Measurements from ENCODE around the gene CHST13. TPM values are rescaled to one million over a fixed set of nuclear protein-coding genes. Genes with fewer than 3 reads are reported as not detected.

Gene CHST13
- total RNA-seq, 4 donors from 2014 or later: 2.8 to 2.9 TPM; not detected in 2

GRCh38 chr3:126481808-126482502 is 42.0 kb upstream of the CHST13 start:
- Histone ChIP-seq H3K9me3 (no peaks in the 10 kb centered on the region), H3K27ac (no peak overlapping the region), H3K27me3 (no peaks in the 10 kb centered on the region), H3K36me3 (no peaks in the 10 kb centered on the region), H3K4me3 (no peak overlapping the region), H3K4me1 (peaks cover 0 to 6% (median 0%) of the 10 kb centered on the region in 4 donors)
- TF ChIP-seq POLR2A (IDR thresholded peaks at IDR 0.05) (no peak), CTCF (IDR thresholded peaks at IDR 0.05) (no peak)
- peak in 2 of 3 donors; percentile 74 to 83 for DNase-seq

- H3K4me3 ChIP-seq: no peak overlapping the region
- TF ChIP-seq POLR2A (IDR thresholded peaks at IDR 0.05) (no peak), CTCF (IDR thresholded peaks at IDR 0.05) (no peak)
Observed at GRCh38 chr3:126482503-126483255, 41.3 kb upstream of the CHST13 start.

GRCh38 chr3:126483321-126483761 is 40.6 kb upstream of the CHST13 start:
- H3K36me3 ChIP-seq: no peaks in the 10 kb centered on the region
- no peaks in the 10 kb centered on the region for H3K27me3 ChIP-seq
- TF ChIP-seq POLR2A (IDR thresholded peaks at IDR 0.05) (no peak), CTCF (IDR thresholded peaks at IDR 0.05) (no peak)
- DNase-seq: no peak
- H3K9me3 ChIP-seq: no peaks in the 10 kb centered on the region
- peaks cover 0 to 4% (median 0%) of the 10 kb centered on the region in 4 donors for H3K4me1 ChIP-seq
- no peak overlapping the region for H3K27ac ChIP-seq
- H3K4me3 ChIP-seq: no peak overlapping the region

More at GRCh38 chr3:126482503-126483255, 41.3 kb upstream of the CHST13 start:
- H3K4me1 ChIP-seq: peaks cover 0 to 4% (median 0%) of the 10 kb centered on the region in 4 donors
- no peak overlapping the region for H3K27ac ChIP-seq
- no peak for DNase-seq
- no peaks in the 10 kb centered on the region for H3K27me3 ChIP-seq
- no peaks in the 10 kb centered on the region for H3K9me3 ChIP-seq
- no peaks in the 10 kb centered on the region for H3K36me3 ChIP-seq

GRCh38 chr3:126484148-126484547 is 39.8 kb upstream of the CHST13 start:
- H3K4me1 ChIP-seq: peaks cover 0 to 4% (median 0%) of the 10 kb centered on the region in 4 donors
- no peaks in the 10 kb centered on the region for H3K27me3 ChIP-seq
- no peak overlapping the region for H3K4me3 ChIP-seq
- H3K27ac ChIP-seq: no peak overlapping the region
- no peak for DNase-seq
- TF ChIP-seq CTCF (IDR thresholded peaks at IDR 0.05) (no peak), POLR2A (IDR thresholded peaks at IDR 0.05) (no peak)
- no peaks in the 10 kb centered on the region for H3K36me3 ChIP-seq
- H3K9me3 ChIP-seq: no peaks in the 10 kb centered on the region

GRCh38 chr3:126484662-126485061 is 39.3 kb upstream of the CHST13 start:
- Histone ChIP-seq H3K27ac (no peak overlapping the region), H3K4me1 (peaks cover 0 to 4% (median 0%) of the 10 kb centered on the region in 4 donors), H3K9me3 (no peaks in the 10 kb centered on the region), H3K27me3 (no peaks in the 10 kb centered on the region), H3K4me3 (no peak overlapping the region), H3K36me3 (no peaks in the 10 kb centered on the region)
- DNase-seq: no peak
- no peak for TF ChIP-seq CTCF (IDR thresholded peaks at IDR 0.05)
- TF ChIP-seq POLR2A (IDR thresholded peaks at IDR 0.05): no peak

All from Peyer's patch (tissue), 4 donors.